GM21825 (cell line): Measurements from ENCODE around the gene ABHD14A.

Experiments
- ATAC-seq: cut with Tn5 transposase; IDR thresholded peaks from one replicate; pipeline ENCODE4 v1.9.1; 2021; ENCODE audit warnings: mild to moderate bottlenecking, moderate library complexity; ENCODE audit not compliant: unreplicated experiment

Gene ABHD14A

DNA sequence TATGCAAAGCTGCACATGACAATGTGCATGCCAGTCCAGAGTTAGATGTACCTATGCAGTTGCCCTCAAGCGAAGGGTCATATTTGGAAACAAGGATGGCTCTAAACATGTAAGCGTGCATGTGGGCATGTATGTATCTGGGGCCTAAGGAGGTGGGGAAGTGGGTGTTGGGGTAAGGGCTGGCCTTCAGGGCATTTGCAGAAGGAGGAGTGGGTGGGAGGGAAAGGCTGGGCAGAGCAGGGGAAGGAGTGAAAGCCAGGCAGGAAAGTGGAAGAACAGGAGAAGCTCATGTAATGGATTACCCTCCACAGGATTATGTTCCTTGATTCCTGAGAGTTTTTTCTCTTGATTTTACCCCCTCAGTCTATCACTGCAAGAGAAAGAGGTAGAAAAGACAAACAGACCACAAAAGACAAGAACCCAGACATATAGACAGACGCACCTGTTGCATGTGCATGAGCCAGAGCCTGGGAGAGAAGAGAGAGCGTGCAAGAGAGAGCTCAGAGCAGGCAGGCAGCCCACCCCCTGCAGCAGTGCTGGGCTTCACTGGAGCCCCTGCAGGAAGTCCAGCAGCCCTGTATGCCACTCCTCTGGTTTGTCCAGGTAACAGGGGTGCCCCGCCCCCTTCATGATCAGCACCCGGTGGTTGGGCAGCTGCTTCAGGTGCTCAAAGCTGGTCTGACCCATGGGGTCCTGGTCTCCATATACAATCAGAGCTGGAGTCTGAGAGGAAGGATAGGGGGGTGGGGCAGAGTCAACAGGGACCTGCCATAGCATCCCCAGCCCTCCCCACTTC, 5.8 kb upstream of the ABHD14A start:
- no peak for ATAC-seq

DNA sequence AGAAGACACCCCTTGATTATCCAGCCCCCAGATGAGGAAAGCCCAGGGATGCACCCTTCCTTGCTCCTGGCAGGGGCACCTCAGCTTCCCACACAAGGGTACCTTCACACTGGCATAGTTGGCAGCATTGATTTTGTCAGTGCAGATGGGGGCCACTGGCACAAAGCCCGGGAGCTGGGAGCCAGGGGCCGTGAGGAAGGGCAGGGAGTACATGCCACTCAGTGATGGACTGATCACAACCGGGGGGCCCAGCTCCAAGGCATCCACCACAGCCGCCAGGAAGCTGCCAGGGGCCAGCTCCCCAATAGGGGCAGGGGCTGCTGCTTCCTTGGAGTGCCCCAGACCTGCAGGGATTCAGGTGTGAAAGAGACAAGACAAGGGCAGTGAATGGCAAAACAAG, 5.0 kb upstream of the ABHD14A start:
- ATAC-seq: no peak

DNA sequence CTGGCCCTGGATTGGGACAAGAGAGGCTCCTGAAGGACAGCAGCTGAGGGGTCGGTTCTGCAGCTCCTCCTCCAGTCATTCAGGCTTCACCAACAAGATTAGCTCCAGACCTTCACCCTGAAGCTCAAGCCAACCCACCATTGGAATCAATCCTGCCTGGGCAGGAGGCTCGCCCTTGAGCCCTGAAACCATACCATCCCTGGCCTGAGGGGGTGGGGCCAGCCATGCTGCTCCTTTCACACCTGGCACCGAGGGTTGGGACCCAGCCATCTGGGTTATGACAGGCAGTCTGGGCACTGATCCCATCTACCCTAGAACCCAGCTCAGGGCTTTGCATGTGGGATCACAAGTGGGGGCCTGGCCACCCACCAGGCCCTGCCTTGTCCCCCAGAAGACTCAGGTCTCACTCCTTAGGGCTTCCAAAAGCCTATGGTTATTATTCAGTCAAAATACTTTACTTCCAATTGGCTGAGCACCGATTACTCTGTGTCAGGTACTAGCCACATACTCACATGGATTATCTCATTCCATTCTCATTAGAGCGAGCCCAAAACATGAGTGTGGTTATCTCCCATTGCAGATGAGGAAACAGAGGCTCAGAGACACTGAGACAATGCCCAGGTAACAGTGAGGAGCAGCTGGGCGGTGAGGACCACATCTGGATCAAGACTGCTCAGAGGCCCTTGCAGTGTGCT, 4.1 kb upstream of the ABHD14A start:
- no peak for ATAC-seq

DNA sequence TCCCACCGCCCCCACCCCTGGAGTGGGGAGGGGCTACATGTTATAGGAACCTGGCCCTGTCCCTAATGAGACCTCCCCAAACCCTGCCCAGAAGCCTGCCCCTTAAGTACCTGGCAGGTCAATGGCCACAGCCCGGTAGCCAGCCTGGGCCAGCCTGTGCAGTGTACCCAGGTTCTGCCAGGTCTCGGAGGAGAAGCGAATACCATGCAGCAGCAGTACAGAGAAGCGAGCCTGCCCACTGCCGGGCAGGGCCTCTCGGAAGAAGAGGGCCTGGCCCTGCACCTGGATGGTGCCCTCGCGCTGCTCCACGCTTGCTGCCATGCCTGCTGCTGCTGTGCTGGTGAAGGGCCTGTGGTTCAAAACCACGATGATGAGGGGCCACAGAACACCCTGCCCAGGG, 3.5 kb upstream of the ABHD14A start:
- no peak for ATAC-seq

- peak; percentile 6 for ATAC-seq
Measured at GRCh38 chr3:51974277-51974962, 444 bp upstream of the ABHD14A start.

- no peak for ATAC-seq
Measured at GRCh38 chr3:51975852-51976549, 1.1 kb downstream of the ABHD14A start.

GRCh38 chr3:51977446-51978142, 2.7 kb downstream of the ABHD14A start:
- no peak for ATAC-seq

GRCh38 chr3:51978143-51978502, 3.3 kb downstream of the ABHD14A start:
- ATAC-seq: no peak

DNA sequence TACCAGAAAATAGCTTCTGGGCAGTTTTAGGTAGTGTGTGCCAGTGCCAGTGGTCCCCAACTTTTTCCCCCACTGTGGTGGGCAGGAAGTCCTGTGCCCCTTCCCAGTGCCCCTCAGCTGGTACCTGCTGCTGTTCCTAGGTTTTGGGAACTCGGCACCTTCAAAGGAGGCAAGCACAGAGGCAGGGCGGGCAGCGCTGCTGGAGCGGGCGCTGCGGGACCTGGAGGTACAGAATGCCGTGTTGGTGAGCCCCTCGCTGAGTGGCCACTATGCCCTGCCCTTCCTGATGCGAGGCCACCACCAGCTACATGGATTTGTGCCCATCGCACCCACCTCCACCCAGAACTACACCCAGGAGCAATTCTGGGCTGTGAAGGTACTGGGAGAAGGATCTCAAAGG, 5.4 kb downstream of the ABHD14A start:
- no peak for ATAC-seq

DNA sequence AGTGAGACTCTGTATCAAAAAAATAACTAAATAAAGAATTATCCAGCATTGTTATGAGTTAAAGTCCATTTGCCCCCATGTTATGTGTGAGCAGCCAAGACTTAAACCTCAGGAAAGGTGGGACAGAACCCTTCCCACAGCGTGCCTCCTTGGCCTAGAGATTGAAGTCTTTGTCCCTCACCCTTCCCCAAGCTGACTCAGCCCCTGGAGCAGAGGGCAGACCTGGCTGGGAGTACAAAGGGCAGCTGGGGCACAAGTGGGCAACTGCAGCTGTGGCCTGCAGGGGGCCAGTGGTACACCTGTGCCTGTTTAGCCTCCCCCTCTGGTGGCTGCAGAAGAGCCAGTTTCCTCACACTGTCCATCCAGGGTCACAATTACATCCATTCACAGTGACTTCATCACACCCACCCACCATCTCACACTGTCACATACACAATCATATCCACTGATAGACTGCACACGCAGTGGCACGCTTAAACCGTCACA, 7.5 kb downstream of the ABHD14A start:
- peak; percentile 48 for ATAC-seq

DNA sequence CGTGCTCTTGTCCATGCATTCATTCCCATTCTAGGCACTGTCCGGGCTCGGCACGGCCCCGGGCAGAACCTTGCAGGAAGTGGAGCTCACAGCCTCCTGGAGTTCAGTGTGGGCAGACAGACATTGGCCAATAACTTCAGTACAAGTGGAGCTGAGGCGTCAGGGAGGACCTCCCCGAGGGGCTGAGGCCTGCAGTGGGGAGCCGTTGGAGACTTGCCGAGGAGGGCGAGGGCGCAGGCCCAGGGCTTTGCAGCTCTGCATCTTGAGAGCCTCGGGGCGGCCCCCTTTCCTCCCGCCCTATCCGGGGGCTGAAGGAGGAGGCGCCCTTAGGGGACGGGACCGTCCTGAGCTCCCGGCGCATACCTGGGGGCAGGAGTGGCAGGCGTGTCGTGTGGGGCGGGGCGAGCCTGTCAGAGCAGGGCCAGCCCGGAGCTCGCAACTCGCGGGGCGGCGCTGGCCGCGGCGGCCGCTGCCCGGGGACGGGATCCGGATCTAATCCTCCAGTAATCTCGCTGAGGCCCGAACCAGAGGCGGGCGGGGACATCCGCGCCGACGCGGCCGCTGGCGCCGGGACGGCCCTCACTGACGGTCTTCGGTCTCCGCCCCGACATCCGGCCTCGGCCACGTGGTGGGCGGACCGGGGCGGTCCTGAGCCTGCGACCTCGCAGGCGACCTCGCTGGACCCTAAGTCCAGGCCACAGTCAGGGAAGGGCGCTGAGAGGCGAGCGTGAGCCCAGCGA, 8.1 kb downstream of the ABHD14A start, which contains the start of gene ACY1:
Gene ACY1, plus strand, starts transcription at position 698 of the 740 bp plus-strand sequence. CDS start 530 bp downstream, outside the sequence.
- peak; percentile 70 for ATAC-seq

- no peak for ATAC-seq
Measured at GRCh38 chr3:51983578-51984268, 8.9 kb downstream of the ABHD14A start.

DNA sequence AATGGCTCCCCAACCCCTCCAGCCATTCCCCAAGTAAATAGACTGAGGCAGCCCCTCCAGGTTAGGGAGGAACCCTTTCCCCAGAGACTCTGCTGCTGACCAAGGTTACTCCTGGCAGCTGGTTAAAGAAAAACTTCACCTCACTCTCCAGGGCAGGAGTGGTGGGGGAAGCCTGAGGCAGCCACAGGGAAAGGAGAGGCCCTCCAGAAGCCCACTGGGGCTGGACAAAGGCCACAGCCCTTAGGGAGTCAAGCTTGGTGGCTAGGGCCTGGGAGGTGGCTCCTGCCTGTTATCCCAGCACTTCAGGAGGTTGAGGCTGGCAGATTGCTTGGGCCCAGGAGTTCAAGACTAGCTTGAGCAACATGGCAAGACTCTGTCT, 9.4 kb downstream of the ABHD14A start:
- no peak for ATAC-seq

- no peak for ATAC-seq
Measured at GRCh38 chr3:51985063-51985462, 10.2 kb downstream of the ABHD14A start.

GRCh38 chr3:51986010-51986947, 11.4 kb downstream of the ABHD14A start:
- ATAC-seq: no peak

DNA sequence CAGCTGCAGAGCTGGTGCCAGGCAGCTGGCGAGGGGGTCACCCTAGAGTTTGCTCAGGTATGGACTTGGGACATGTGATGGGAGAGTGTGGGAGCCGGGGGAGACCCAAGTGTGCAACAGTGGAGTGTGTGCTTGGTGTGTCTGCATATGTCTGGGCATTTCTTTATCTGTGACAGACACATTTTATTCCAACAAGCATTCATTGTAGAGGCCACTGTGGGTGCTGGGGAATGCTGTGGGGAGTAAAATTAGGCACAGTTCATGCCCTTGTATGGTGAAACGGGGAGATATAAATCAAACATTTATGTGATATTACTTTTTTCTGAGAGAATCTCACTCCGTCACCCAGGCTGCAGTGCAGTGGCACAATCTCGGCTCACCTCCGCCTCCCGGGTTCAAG, 12.7 kb downstream of the ABHD14A start:
- no peak for ATAC-seq

DNA sequence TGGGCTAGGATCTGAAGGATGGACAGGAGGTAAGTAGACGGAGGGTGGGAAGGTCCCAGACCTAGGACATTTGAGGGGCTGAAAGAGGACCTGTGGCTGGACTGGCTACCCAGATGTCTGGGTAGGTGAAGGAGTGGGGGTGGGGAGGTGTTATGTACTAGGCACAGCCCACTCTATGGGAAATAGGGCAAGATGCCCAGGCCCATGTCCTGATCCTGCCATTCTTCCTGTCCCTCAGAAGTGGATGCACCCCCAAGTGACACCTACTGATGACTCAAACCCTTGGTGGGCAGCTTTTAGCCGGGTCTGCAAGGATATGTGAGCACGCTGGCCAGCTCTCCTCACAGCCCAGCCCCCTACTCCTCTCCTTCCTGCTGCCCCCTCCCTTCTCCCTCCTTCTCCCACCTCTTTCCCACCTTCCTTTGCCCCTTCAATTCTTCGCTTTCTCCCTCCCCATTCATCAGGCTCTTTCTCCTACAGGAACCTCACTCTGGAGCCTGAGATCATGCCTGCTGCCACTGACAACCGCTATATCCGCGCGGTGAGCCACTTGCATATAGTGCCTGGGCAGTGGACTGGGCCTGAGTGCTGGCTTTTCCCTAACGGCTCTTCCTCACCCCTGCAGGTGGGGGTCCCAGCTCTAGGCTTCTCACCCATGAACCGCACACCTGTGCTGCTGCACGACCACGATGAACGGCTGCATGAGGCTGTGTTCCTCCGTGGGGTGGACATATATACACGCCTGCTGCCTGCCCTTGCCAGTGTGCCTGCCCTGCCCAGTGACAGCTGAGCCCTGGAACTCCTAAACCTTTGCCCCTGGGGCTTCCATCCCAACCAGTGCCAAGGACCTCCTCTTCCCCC, 13.7 kb downstream of the ABHD14A start:
- no peak for ATAC-seq
